ENCODE data around the gene CDC14B. TPM values are rescaled to one million over a fixed set of nuclear protein-coding genes. Genes with fewer than 3 reads are reported as not detected.
"Not testable (repeated sequence)": the region's sequence is repeated elsewhere in the genome, so short reads cannot be mapped to it uniquely, and the experiment has no call there.

The CDC14B gene
- polyA plus RNA-seq (2013, experiment 1 of 2), result 10.5 TPM
- polyA plus RNA-seq (2013, experiment 2 of 2), result 10.5 TPM

GRCh38 chr9:96619491-96620180 lies at the start of gene CDC14B:
TSS of gene CDC14B (minus strand) at chr9:96619843. CDS start at chr9:96619378, 465 bp downstream.
- Histone ChIP-seq H3K27ac (ENCODE audit: low read length, poor library complexity, severe bottlenecking) (no peak within 1 kb of the TSS), H2BK120ac (ENCODE audit: low read depth, low read length) (peak within 1 kb of the TSS; percentile 94), H2BK15ac (ENCODE audit: low read depth, poor library complexity, severe bottlenecking) (peak within 1 kb of the TSS; percentile 96), H3K9ac (ENCODE audit: low read length) (peak within 1 kb of the TSS; percentile 89), H3K9me3 (ENCODE audit: control insufficient read depth, low read length) (no peaks in the 10 kb centered on the region), H3K27me3 (ENCODE audit: control insufficient read depth in 1 of 2, insufficient read depth in 1 of 2, low read length in 2 of 2) (no peaks in the 10 kb centered on the region), H3K4ac (ENCODE audit: low read depth in 1 of 2, low read length in 2 of 2) (peak within 1 kb of the TSS in 1 of 2 experiments; percentile 67), H3K14ac (ENCODE audit: low read length in 2 of 2) (peak within 1 kb of the TSS; percentile 74 to 96), H3K4me2 (ENCODE audit: low read length, poor library complexity, severe bottlenecking) (peak within 1 kb of the TSS; percentile 95), H3K36me3 (ENCODE audit: control insufficient read depth in 1 of 2, insufficient read depth in 2 of 2, low read depth in 1 of 2, low read length in 2 of 2) (no peaks in the 10 kb centered on the region), H3K23ac (ENCODE audit: low read length in 2 of 2) (peak within 1 kb of the TSS in 1 of 2 experiments; percentile 83), H2AFZ (ENCODE audit: low read depth, low read length) (peak within 1 kb of the TSS; percentile 95), H3K18ac (ENCODE audit: low read depth in 1 of 2, low read length in 2 of 2) (peak within 1 kb of the TSS; percentile 79 to 96), H3K4me3 (ENCODE audit: insufficient read depth in 1 of 2, low read depth in 1 of 2, low read length in 2 of 2) (peak within 1 kb of the TSS; percentile 91 to 92), H2AK5ac (ENCODE audit: low read length, severe bottlenecking) (no peak within 1 kb of the TSS), H4K8ac (ENCODE audit: low read length) (peak within 1 kb of the TSS; percentile 90), H3K79me1 (replicated peaks; ENCODE audit: low read length, poor library complexity, severe bottlenecking) (peaks cover 7% of the 10 kb centered on the region), H2BK12ac (ENCODE audit: low read length in 2 of 2) (peak within 1 kb of the TSS in 1 of 2 experiments; percentile 78), H4K91ac (ENCODE audit: low read length) (peak within 1 kb of the TSS; percentile 90), H3K4me1 (ENCODE audit: control insufficient read depth, insufficient read depth, low read depth, low read length) (peaks cover 9% of the 10 kb centered on the region), H2BK5ac (ENCODE audit: low read depth, low read length, poor library complexity, severe bottlenecking) (peak within 1 kb of the TSS; percentile 79)
- 1% methylated on average over 46 of the region's 66 CpGs for WGBS
- DNase-seq, result peak; percentile 91

GRCh38 chr9:96668868-96669534 lies 49.4 kb upstream of the CDC14B start:
- no peak overlapping the region for H2BK5ac ChIP-seq (ENCODE audit: low read depth, low read length, poor library complexity, severe bottlenecking)
- no peak overlapping the region for H4K8ac ChIP-seq (ENCODE audit: low read length)
- no peaks in the 10 kb centered on the region for H3K9me3 ChIP-seq (ENCODE audit: control insufficient read depth, low read length)
- no peak for DNase-seq
- H3K4me3 ChIP-seq (ENCODE audit: insufficient read depth in 1 of 2, low read depth in 1 of 2, low read length in 2 of 2), result no peak overlapping the region
- H3K14ac ChIP-seq (ENCODE audit: low read length in 2 of 2), result no peak overlapping the region
- H3K79me1 ChIP-seq (replicated peaks; ENCODE audit: low read length, poor library complexity, severe bottlenecking), result no peaks in the 10 kb centered on the region
- no peak overlapping the region for H3K4me2 ChIP-seq (ENCODE audit: low read length, poor library complexity, severe bottlenecking)
- no peak overlapping the region for H3K27ac ChIP-seq (ENCODE audit: low read length, poor library complexity, severe bottlenecking)
- no peak overlapping the region for H3K23ac ChIP-seq (ENCODE audit: low read length in 2 of 2)
- no peaks in the 10 kb centered on the region for H3K36me3 ChIP-seq (ENCODE audit: control insufficient read depth in 1 of 2, insufficient read depth in 2 of 2, low read depth in 1 of 2, low read length in 2 of 2)
- no peak overlapping the region for H2BK15ac ChIP-seq (ENCODE audit: low read depth, poor library complexity, severe bottlenecking)
- H2BK12ac ChIP-seq (ENCODE audit: low read length in 2 of 2), result no peak overlapping the region
- H2BK120ac ChIP-seq (ENCODE audit: low read depth, low read length), result no peak overlapping the region
- no peak overlapping the region for H2AK5ac ChIP-seq (ENCODE audit: low read length, severe bottlenecking)
- no peak overlapping the region for H3K9ac ChIP-seq (ENCODE audit: low read length)
- no peak overlapping the region for H4K91ac ChIP-seq (ENCODE audit: low read length)
- H3K4me1 ChIP-seq (ENCODE audit: control insufficient read depth, insufficient read depth, low read depth, low read length), result no peaks in the 10 kb centered on the region
- no peak overlapping the region for H2AFZ ChIP-seq (ENCODE audit: low read depth, low read length)
- H3K18ac ChIP-seq (ENCODE audit: low read depth in 1 of 2, low read length in 2 of 2), result no peak overlapping the region
- 96% methylated on average over 20 of the region's 20 CpGs for WGBS
- no peak overlapping the region for H3K4ac ChIP-seq (ENCODE audit: low read depth in 1 of 2, low read length in 2 of 2)
- no peaks in the 10 kb centered on the region for H3K27me3 ChIP-seq (ENCODE audit: control insufficient read depth in 1 of 2, insufficient read depth in 1 of 2, low read length in 2 of 2)

DNA sequence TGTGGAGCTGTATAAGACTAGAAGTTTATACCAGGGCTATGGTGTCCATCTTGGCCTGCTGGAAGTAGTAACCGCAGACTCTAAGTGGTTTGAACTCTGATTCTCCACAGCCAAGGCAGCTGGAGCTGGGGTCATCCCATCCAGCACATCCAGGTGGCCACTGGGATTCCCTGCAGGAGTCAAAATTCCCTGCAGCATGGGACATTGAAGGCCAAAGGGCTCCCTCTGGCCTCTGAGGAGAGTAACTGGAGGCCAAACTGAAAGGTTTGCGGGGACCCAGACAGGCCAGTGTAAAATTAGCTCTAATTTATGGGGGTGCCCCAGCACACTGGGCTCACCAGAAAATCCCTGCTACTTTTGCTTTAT lies 47.7 kb upstream of the CDC14B start:
- Histone ChIP-seq H3K9me3 (ENCODE audit: control insufficient read depth, low read length) (no peaks in the 10 kb centered on the region), H4K91ac (ENCODE audit: low read length) (no peak overlapping the region), H4K8ac (ENCODE audit: low read length) (no peak overlapping the region), H3K79me1 (replicated peaks; ENCODE audit: low read length, poor library complexity, severe bottlenecking) (no peaks in the 10 kb centered on the region), H3K4me3 (ENCODE audit: insufficient read depth in 1 of 2, low read depth in 1 of 2, low read length in 2 of 2) (no peak overlapping the region), H3K4ac (ENCODE audit: low read depth in 1 of 2, low read length in 2 of 2) (no peak overlapping the region), H3K27ac (ENCODE audit: low read length, poor library complexity, severe bottlenecking) (no peak overlapping the region), H2BK120ac (ENCODE audit: low read depth, low read length) (no peak overlapping the region), H2AK5ac (ENCODE audit: low read length, severe bottlenecking) (peak overlapping the region; percentile 83), H2BK15ac (ENCODE audit: low read depth, poor library complexity, severe bottlenecking) (no peak overlapping the region), H3K4me1 (ENCODE audit: control insufficient read depth, insufficient read depth, low read depth, low read length) (no peaks in the 10 kb centered on the region), H3K36me3 (ENCODE audit: control insufficient read depth in 1 of 2, insufficient read depth in 2 of 2, low read depth in 1 of 2, low read length in 2 of 2) (no peaks in the 10 kb centered on the region), H3K18ac (ENCODE audit: low read depth in 1 of 2, low read length in 2 of 2) (no peak overlapping the region), H3K4me2 (ENCODE audit: low read length, poor library complexity, severe bottlenecking) (no peak overlapping the region), H2BK5ac (ENCODE audit: low read depth, low read length, poor library complexity, severe bottlenecking) (no peak overlapping the region), H2BK12ac (ENCODE audit: low read length in 2 of 2) (no peak overlapping the region), H3K23ac (ENCODE audit: low read length in 2 of 2) (no peak overlapping the region), H3K9ac (ENCODE audit: low read length) (no peak overlapping the region), H3K14ac (ENCODE audit: low read length in 2 of 2) (no peak overlapping the region), H2AFZ (ENCODE audit: low read depth, low read length) (no peak overlapping the region), H3K27me3 (ENCODE audit: control insufficient read depth in 1 of 2, insufficient read depth in 1 of 2, low read length in 2 of 2) (no peaks in the 10 kb centered on the region)
- 95% methylated on average over 2 of the region's 2 CpGs for WGBS
- DNase-seq, result no peak

- not testable (repeated sequence) for H2AK5ac ChIP-seq (ENCODE audit: low read length, severe bottlenecking); H3K18ac ChIP-seq (ENCODE audit: low read depth in 1 of 2, low read length in 2 of 2); H3K27ac ChIP-seq (ENCODE audit: low read length, poor library complexity, severe bottlenecking); H3K9me3 ChIP-seq (ENCODE audit: control insufficient read depth, low read length); H3K27me3 ChIP-seq (ENCODE audit: control insufficient read depth in 1 of 2, insufficient read depth in 1 of 2, low read length in 2 of 2); H2BK12ac ChIP-seq (ENCODE audit: low read length in 2 of 2); H3K4me1 ChIP-seq (ENCODE audit: control insufficient read depth, insufficient read depth, low read depth, low read length); H2BK120ac ChIP-seq (ENCODE audit: low read depth, low read length); H3K4me2 ChIP-seq (ENCODE audit: low read length, poor library complexity, severe bottlenecking); H2AFZ ChIP-seq (ENCODE audit: low read depth, low read length); H3K4ac ChIP-seq (ENCODE audit: low read depth in 1 of 2, low read length in 2 of 2); H3K79me1 ChIP-seq (replicated peaks; ENCODE audit: low read length, poor library complexity, severe bottlenecking); H2BK15ac ChIP-seq (ENCODE audit: low read depth, poor library complexity, severe bottlenecking); H3K36me3 ChIP-seq (ENCODE audit: control insufficient read depth in 1 of 2, insufficient read depth in 2 of 2, low read depth in 1 of 2, low read length in 2 of 2); H4K91ac ChIP-seq (ENCODE audit: low read length); H3K4me3 ChIP-seq (ENCODE audit: insufficient read depth in 1 of 2, low read depth in 1 of 2, low read length in 2 of 2); H2BK5ac ChIP-seq (ENCODE audit: low read depth, low read length, poor library complexity, severe bottlenecking); H3K23ac ChIP-seq (ENCODE audit: low read length in 2 of 2); H3K14ac ChIP-seq (ENCODE audit: low read length in 2 of 2); H4K8ac ChIP-seq (ENCODE audit: low read length)
- 84% methylated on average over 14 of the region's 15 CpGs for WGBS
- peak; percentile 83 for DNase-seq
- H3K9ac ChIP-seq (ENCODE audit: low read length), result peak overlapping the region; percentile 83
Observed at GRCh38 chr9:96666653-96667362, 47.2 kb upstream of the CDC14B start.
